Retinal pigment epithelial cell (primary cell): Measurements from ENCODE around the gene DPP8.

ENCODE experiments used
- DNase-seq: peaks from one replicate; pipeline ENCODE4 v3.0.0-alpha.2; 2010; ENCODE audit warnings: low read depth
- H3K4me3 ChIP-seq: 2 replicates; pipeline ENCODE4 v1.5.1; 2011; ENCODE audit warnings: mild to moderate bottlenecking, low read length, control low read depth, moderate library complexity
- TF ChIP-seq, protein P1 (sequence below): conservative IDR thresholded peaks from 2 replicates; pipeline ENCODE4 v1.5.1; 2011; ENCODE audit warnings: low read depth, low read length, control low read depth, inconsistent platforms

DPP8 gene

DNA sequence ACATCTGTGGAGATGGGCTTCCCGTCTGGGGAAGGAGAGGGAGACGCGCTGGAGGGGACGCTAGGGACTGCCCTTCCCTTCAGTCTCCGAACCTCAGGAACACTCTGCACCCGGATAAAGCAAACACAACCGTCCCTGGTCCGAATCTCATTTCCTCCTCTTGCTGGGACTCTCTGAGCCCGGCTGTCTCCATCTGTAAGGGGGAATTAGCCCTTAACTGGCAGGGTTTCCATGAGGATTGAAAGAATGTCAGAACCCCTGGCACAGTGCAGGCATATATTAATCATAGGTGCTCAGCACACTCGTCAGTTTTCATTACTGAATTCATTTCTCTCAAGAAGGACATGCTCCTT is 120.5 kb downstream of the DPP8 start:
- TF ChIP-seq, protein P1, sequence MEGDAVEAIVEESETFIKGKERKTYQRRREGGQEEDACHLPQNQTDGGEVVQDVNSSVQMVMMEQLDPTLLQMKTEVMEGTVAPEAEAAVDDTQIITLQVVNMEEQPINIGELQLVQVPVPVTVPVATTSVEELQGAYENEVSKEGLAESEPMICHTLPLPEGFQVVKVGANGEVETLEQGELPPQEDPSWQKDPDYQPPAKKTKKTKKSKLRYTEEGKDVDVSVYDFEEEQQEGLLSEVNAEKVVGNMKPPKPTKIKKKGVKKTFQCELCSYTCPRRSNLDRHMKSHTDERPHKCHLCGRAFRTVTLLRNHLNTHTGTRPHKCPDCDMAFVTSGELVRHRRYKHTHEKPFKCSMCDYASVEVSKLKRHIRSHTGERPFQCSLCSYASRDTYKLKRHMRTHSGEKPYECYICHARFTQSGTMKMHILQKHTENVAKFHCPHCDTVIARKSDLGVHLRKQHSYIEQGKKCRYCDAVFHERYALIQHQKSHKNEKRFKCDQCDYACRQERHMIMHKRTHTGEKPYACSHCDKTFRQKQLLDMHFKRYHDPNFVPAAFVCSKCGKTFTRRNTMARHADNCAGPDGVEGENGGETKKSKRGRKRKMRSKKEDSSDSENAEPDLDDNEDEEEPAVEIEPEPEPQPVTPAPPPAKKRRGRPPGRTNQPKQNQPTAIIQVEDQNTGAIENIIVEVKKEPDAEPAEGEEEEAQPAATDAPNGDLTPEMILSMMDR = no peak
- no peak overlapping the region for H3K4me3 ChIP-seq
- DNase-seq = no peak

DNA sequence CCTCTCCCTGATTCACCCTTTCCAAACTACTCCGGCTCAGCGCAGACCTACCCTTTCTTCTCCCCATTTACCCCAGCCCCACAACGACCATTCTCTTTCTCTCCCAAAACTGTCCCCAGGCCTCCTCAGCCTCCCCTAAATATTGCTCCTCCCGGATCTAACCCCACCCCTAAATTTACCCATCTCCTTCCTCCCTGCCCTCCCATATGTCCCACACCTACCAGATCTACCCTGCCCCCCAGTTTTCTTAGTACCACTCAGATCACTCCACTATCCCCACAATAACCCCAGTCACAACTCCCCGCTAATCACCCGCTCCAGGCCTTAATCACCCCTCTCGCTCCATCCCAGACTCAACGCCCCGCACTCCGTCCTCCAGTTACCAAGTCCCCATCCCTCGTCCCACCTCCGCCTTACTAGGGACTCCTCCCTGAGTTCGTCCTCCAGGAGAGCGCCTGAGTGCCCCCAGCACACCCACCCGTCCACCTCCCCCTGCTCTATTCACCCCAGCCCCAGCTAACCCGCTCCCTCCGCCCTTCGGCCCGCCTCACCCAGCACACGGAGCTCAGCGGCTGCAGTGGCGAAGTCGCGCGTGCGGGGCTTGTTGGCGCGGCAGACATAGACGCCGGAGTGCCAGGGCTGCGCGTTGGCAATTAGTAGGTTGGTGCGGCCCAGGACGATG is 121.1 kb downstream of the DPP8 start:
- TF ChIP-seq, protein P1 = no peak
- DNase-seq = no peak
- H3K4me3 ChIP-seq = no peak overlapping the region

DNA sequence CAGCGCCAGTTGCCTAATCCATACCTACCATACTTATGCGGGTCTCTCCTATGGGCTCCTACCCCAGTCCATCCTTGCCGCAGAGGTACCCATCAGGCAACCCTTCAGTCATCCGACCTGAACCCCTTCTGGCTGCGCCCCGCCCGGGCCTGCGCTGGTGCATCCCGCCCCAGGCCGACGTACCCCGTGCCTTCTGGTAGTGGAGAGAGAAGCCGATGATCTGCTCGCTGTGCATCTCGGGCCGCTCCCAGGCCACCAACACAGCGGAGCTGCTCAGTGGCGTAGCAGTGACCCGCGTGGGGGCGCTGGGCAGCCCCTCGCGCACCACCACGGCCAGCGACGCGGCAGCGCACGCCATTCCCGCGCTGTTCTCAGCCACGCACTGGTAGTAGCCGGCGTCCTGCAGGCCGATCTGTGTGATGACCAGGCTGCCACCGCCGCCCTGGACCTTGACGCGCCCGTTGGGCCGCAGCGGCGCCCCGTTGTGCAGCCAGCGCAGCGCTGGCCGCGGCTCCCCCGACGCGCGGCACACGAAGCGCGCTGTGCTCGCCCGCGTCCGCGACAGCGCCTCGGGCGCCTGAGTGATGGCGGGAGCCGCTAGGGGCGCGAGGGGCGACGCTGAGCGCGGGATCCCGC is 121.8 kb downstream of the DPP8 start:
- H3K4me3 ChIP-seq = no peak overlapping the region
- no peak for DNase-seq
- TF ChIP-seq, protein P1 = no peak

DNA sequence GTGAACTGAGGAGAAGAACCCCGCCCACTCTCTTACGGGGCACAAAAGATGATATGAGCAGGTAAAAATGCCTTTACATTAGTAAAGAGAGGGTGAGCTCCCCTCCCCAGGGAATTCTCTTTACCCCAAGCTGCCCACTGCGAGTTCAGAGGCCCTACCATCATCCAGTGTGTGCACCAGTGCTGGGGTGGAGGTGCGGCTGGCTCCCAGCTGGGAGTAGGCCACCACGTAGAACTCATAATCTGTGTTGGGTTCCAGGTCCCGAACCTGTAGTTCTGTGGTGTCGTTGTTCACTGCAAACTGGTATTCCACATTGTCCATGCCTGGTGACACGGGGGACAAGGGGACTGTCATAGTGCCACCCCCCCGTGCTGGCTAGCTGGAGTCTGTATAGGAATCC is 122.6 kb downstream of the DPP8 start:
- TF ChIP-seq, protein P1 = no peak
- no peak overlapping the region for H3K4me3 ChIP-seq
- DNase-seq = no peak

DNA sequence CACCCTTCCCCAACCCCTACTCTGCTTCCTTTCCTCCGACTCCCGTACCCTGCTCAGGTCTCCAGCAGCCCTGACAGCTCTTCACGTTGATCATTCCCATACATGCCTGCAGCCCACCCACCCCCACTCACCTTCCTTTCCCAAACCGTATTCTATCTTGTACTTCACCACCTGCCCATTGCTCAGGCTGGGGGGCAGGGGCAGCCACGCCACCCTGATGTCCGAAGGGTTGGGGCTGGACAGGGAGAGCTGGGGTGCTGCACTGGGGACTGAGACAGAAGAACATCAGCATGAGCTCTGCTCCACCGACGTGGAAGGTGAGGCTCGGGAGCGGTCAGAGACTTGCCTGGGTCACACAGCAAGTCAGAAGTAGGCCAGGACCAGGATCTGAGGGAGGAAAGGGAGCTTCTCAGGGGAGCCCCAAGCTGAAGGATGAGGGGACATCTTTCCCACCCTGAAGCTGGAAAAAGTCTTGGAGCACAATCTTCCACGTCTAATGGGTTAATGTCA is 123.2 kb downstream of the DPP8 start:
- TF ChIP-seq, protein P1 = no peak
- H3K4me3 ChIP-seq = no peak overlapping the region
- DNase-seq = no peak

DNA sequence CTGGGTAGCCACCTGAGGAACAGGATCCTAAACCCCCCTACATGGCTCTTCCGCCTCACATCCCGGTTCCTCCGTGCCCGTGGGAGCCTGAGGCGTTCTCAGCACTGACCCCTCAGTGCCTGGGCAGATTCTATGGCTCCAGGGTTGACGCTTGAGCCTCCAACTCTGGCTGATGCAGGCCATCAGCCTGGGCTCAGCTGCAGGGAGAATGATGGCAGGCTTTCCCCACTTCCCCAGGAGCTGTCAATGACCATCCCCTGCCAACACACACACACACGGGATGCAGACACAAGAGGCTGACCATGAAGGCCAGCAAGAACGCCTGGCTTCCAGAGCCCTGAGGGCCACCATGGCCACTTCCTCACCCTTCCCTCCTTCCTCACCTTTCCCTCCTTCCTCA is 123.9 kb downstream of the DPP8 start:
- no peak for DNase-seq
- TF ChIP-seq, protein P1 = no peak
- H3K4me3 ChIP-seq = no peak overlapping the region

DNA sequence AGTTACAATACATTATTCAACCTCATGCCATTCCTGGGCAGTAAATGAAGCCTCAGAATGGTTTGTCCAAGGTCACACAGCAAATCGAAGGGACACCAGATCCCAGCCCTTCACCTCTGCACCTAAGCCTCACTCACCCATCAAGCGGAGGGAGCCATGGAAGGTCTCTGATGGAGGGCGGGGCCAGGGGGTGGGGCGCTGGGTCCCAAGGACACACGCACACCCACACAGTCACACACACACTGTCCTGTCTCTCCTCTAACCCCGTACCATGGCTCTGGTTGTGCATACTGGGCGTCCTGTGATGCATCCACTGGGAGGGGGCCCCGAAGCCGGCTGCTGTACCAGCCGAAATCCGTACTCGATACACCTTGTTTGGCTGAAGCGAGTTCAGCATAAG is 124.4 kb downstream of the DPP8 start:
- no peak for DNase-seq
- H3K4me3 ChIP-seq = no peak overlapping the region
- TF ChIP-seq, protein P1 = no peak
